GM12891 (cell line): ENCODE results near the gene SCAF11.

Experiments used
- PAX5 ChIP-seq: IDR thresholded peaks from 2 replicates; pipeline ENCODE4 v1.6.1; 2011; ENCODE audit warnings: low read length, moderate library complexity, mild to moderate bottlenecking; ENCODE audit not compliant: insufficient read depth, severe bottlenecking
- POLR2A ChIP-seq: IDR thresholded peaks from 2 replicates; pipeline ENCODE4 v1.6.1; 2011; ENCODE audit warnings: low read depth, low read length, control low read depth
- POLR2AphosphoS5 ChIP-seq: IDR thresholded peaks from 2 replicates; pipeline ENCODE4 v1.6.1; 2011; ENCODE audit warnings: low read depth, low read length, control low read depth
- SPI1 ChIP-seq: IDR thresholded peaks from 2 replicates; pipeline ENCODE4 v1.6.1; 2011; ENCODE audit warnings: low read depth, low read length, control low read depth
- TAF1 ChIP-seq: IDR thresholded peaks from 2 replicates; pipeline ENCODE4 v1.6.1; 2011; ENCODE audit warnings: low read depth, low read length, control low read depth

- no peak for TF ChIP-seq POLR2AphosphoS5
- TF ChIP-seq POLR2A, result no peak
- TF ChIP-seq TAF1, result no peak
- TF ChIP-seq SPI1, result no peak
- no peak for TF ChIP-seq PAX5
These were observed 21.3 kb downstream of the SCAF11 start for GRCh38 chr12:45969084-45969483.
